Measurements from ENCODE around the gene BRD1.
"Not testable (repeated sequence)": the region's sequence is repeated elsewhere in the genome, so short reads cannot be mapped to it uniquely, and the experiment has no call there.

BRD1 gene

DNA sequence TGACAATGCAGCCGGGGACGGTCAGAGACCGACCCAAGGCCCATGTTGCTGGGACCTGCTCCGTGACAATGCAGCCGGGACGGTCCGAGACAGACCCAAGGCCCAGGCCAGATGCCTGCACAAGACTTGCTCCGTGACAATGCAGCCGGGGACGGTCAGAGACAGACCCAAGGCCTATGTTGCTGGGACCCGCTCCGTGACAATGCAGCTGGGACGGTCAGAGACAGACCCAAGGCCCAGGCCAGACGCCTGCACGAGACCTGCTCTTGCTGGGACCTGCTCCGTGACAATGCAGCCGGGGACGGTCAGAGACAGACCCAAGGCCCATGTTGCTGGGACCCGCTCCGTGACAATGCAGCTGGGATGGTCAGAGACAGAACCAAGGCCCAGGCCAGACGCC, 45.8 kb downstream of the BRD1 start:
- DNase-seq = not testable (repeated sequence)

GRCh38 chr22:49781289-49781782, 46.3 kb downstream of the BRD1 start:
- DNase-seq = no peak

DNA sequence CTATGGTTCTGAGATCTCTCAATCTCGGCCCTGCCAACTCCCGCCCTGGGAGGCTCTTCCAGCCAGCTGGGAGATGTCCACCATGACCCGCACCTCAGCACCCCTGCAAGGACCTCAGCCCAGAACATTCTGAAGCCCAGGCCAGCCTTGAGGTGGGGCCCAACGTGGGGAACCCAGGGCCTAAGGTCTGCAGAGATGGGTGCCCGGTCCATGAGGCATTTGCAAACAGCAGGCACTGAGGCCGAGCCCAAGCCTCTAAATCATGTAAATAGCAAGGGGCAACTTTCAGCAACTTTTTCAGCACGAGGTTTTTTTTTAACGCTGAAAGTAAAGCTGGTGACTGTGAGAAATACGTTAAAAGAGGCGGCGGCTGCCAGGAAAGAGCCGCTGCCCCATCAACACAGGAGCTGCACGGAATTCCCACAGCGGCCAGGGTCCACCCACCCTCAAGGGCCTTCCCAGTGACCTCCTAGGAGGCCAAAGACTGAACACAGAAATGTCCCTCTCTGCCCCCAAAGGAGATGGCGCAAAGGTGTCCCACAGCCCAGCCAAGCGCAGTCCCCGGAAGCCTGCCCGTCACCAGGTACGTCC, 46.9 kb downstream of the BRD1 start:
- no peak for DNase-seq

DNA sequence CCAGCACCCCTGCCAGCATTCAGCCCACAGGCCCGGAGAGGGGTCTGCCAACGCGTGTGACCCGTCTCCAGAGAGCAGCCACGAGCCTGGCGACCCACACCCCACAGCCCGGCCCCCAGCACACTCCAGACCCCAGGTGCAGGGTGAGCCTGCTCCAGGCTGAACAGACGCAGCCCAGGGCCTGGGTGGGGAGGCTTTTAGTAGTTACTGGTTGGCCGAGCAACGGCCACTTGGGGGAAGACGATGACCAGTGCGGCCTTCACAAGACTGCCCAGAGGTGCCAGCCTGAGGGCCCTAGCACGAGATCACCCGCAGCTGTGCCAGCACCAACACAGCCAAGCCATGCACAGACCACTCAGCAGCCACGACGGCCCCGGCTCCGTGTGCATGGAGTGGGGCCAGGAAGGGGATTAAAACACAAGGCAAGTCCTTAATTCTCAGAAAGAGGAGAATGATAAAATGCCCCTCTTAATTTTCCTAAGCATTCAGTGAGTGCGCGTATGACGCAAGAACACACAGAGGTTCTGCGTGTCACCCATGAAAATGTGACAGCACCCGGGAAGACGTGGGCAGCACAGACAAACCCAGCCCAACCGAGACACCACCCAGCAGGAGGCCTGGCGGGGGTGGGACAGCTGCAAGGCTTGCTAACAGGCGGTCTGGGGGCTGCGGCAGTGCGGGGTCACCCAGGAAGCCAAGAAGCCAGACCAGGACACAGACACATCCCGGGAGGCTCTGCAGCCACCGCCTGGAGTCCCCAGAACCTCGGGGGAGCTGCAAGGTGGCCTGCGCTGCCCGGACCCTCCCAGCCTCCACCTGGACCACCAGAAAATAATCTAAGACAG, 47.6 kb downstream of the BRD1 start:
- no peak for DNase-seq

- no peak for DNase-seq
These were observed 48.5 kb downstream of the BRD1 start for GRCh38 chr22:49779211-49779610.

- DNase-seq = no peak
These were observed 50.0 kb downstream of the BRD1 start for GRCh38 chr22:49777569-49778249.

DNA sequence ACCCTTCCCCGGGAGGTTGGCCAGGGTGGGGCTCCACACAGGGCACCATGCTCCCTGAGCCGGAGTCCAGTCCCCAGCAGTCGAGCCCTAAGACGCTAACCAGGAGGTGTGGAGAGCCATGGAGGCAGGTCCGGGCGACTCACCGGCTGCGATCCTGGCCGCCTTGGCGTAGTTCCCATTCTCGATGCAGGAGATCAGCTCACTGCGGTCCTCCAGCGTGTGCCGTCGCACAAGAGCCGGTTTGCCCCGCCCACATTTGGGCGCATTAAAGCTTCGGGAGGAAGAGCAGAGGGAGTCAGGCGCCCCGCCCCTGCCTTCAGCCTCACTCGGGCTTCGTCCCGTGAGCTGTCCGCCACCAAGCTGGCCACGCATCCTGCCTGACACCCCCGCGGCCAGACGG, 50.8 kb downstream of the BRD1 start:
- no peak for DNase-seq

GRCh38 chr22:49775867-49776511, 51.7 kb downstream of the BRD1 start:
- DNase-seq = no peak

GRCh38 chr22:49775191-49775866, 52.3 kb downstream of the BRD1 start:
- no peak for DNase-seq

DNA sequence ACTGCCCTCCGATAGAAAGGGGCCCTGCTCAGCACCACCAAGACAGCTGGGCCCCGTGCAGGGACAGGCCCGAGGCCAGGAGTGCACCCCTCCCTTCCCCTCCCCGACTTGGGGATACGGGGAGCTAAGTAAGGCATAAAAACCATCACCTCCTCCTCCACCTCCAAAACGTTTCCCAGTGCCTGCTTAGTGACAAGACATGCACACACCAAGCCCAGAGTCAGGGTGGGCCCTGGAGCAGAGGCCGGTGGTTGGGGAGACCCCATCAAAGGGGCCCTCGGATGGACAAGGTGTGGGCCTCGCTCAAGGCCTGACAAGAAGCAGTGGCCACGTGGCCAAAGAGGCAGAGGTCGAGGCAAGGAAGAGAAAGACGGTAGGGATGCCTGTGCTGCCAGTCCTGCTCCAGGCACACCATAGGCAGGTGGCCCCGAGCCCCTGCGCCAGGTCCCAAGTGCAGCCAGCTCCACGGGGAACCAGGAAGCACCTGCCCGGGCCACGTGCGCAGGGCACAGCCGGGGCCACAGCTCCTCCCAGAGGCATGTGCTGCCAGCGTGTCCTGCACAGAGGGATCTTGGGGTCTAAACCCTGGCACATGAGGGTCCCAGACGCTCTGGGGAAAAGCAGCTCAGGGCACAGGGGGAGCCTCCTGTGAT, 53.0 kb downstream of the BRD1 start:
- no peak for DNase-seq

DNA sequence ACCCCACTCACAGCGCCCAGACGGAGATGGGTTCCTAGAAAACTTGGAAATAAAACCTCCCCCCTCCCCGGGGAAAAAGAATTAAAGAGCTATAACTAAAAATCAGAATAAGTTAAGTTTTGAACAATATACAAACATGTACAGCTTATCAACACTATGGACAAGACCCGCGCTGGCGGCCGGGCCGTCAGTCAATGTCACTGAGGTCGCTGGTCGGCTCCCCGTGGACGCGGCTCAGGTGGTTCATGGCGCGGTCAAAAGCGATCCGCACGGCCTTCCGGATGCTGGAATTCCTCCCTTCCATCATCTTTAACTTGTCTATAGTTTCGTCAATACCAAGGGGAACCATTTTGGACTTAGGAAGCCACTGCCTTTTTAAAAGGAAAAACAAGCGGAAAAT, 53.6 kb downstream of the BRD1 start:
- DNase-seq = no peak

- DNase-seq = no peak
These were observed 54.1 kb downstream of the BRD1 start for GRCh38 chr22:49773531-49773930.

GRCh38 chr22:49772692-49773091, 55.0 kb downstream of the BRD1 start:
- no peak for DNase-seq

GRCh38 chr22:49771266-49772065, 56.2 kb downstream of the BRD1 start:
- no peak for DNase-seq

GRCh38 chr22:49770547-49771265, 57.0 kb downstream of the BRD1 start:
- DNase-seq = no peak

GRCh38 chr22:49769691-49770546, 57.8 kb downstream of the BRD1 start:
- no peak for DNase-seq

- no peak for DNase-seq
These were observed 58.6 kb downstream of the BRD1 start for GRCh38 chr22:49768951-49769690.

DNA sequence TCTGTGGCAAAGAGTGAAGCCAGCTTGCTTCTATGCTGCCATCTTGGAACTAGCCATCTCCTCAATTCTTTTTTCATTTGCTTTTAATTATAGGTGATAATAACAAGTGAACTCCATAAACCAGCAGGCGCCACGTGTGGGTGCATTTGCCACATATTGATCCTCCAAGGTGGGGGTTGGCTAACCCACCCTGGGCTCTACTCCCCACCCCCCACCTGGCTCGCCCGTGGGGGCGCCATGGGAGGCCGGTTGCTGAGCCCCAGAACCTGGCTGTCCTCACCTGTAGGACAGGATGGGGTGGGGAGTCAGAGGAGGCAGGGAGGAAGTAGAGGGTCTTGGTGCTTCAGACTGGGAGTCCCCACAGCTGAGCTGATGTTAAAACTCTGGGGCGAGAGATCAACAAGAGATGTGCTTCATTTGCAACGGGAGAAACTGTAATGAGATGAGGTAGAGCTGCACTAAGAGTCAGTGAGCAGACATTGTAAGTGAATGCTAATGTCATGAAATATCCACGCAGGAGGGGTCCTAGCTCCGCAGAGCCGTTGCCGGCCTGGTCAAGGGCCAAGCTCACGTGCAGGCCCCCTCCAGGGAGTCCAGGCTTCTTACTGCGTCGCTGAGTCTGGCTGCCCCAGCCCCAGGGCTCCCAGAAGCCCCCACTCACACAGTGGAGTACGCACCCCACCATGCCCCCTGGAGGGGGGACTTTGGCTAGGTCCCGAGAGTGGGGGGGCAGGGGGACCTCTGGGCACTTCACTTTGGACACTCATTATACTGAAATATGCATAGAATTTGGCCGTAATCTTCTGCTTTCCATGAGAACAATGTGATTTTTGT, 59.4 kb downstream of the BRD1 start:
- DNase-seq = no peak

All from CD4-positive, alpha-beta T cell treated with Interleukin-4 for 1 hour (primary cell).